Inferior parietal cortex (tissue), 1 donor: ENCODE data around the gene AUTS2.

ENCODE experiments used
- DNase-seq: peaks from one replicate; pipeline ENCODE4 v3.0.0-alpha.2; 2016; ENCODE audit errors: extremely low spot score

The AUTS2 gene

GRCh38 chr7:70188901-70189650 lies 590.8 kb downstream of the AUTS2 start:
- DNase-seq, result no peak

- no peak for DNase-seq
Measured at GRCh38 chr7:70189776-70190175, 591.5 kb downstream of the AUTS2 start.

- no peak for DNase-seq
Measured at GRCh38 chr7:70190281-70190680, 592.0 kb downstream of the AUTS2 start.

- no peak for DNase-seq
Measured at GRCh38 chr7:70193514-70193913, 595.2 kb downstream of the AUTS2 start.

GRCh38 chr7:70208236-70209063 lies 610.2 kb downstream of the AUTS2 start:
- DNase-seq, result no peak

GRCh38 chr7:70210200-70210935 lies 612.1 kb downstream of the AUTS2 start:
- DNase-seq, result no peak

GRCh38 chr7:70210936-70211310 lies 612.6 kb downstream of the AUTS2 start:
- no peak for DNase-seq

GRCh38 chr7:70212281-70212680 lies 614.0 kb downstream of the AUTS2 start:
- DNase-seq, result no peak

GRCh38 chr7:70214071-70214470 lies 615.8 kb downstream of the AUTS2 start:
- DNase-seq, result no peak

- no peak for DNase-seq
Measured at GRCh38 chr7:70215491-70215890, 617.2 kb downstream of the AUTS2 start.

- DNase-seq, result no peak
Measured at GRCh38 chr7:70217571-70217970, 619.3 kb downstream of the AUTS2 start.

- no peak for DNase-seq
Measured at GRCh38 chr7:70218006-70218405, 619.7 kb downstream of the AUTS2 start.

GRCh38 chr7:70219061-70219460 lies 620.8 kb downstream of the AUTS2 start:
- no peak for DNase-seq

GRCh38 chr7:70229242-70229641 lies 631.0 kb downstream of the AUTS2 start:
- DNase-seq, result no peak

- DNase-seq, result no peak
Measured at GRCh38 chr7:70230761-70231160, 632.5 kb downstream of the AUTS2 start.

GRCh38 chr7:70233776-70234175 lies 635.5 kb downstream of the AUTS2 start:
- no peak for DNase-seq

- no peak for DNase-seq
Measured at GRCh38 chr7:70237256-70237655, 639.0 kb downstream of the AUTS2 start.

GRCh38 chr7:70237831-70238575 lies 639.7 kb downstream of the AUTS2 start:
- no peak for DNase-seq

- DNase-seq, result no peak
Measured at GRCh38 chr7:70239918-70240317, 641.6 kb downstream of the AUTS2 start.

GRCh38 chr7:70240873-70241272 lies 642.6 kb downstream of the AUTS2 start:
- no peak for DNase-seq

- DNase-seq, result no peak
Measured at GRCh38 chr7:70241536-70242175, 643.4 kb downstream of the AUTS2 start.
